GM23338 (cell line): ENCODE results near the gene GGT6. TPM values are rescaled to one million over a fixed set of nuclear protein-coding genes. Genes with fewer than 3 reads are reported as not detected.

Experiments used
- ATAC-seq: fragments of 200-7000 bp; cut with Tn5 transposase; 3 replicates; pipeline ENCODE4 v1.9.1; 2020
- DNase-seq: peaks from one replicate; pipeline ENCODE4 v3.0.0-alpha.2; 2015; ENCODE audit warnings: low spot score
- H2AFZ ChIP-seq: fragments of 200-600 bp; sonication (generic); 2 replicates; pipeline ENCODE4 v1.8.0; 2016; ENCODE audit warnings: antibody characterized with exemption, mild to moderate bottlenecking, moderate library complexity
- H3F3A ChIP-seq: fragments of 200-600 bp; sonication (generic); replicated peaks from 2 replicates; pipeline ENCODE4 v1.8.0; 2017; ENCODE audit warnings: antibody characterized with exemption, mixed run types, low read depth
- H3K27ac ChIP-seq: fragments of 200-600 bp; sonication (generic); 2 replicates; pipeline ENCODE4 v1.6.1; 2016; ENCODE audit warnings: low read depth
- H3K27me3 ChIP-seq: fragments of 200-600 bp; sonication (generic); 2 replicates; pipeline ENCODE4 v1.8.0; 2016; ENCODE audit warnings: mild to moderate bottlenecking, mixed run types, moderate library complexity; ENCODE audit not compliant: insufficient read depth
- H3K36me3 ChIP-seq: fragments of 200-600 bp; sonication (generic); 2 replicates; pipeline ENCODE4 v1.8.0; 2016; ENCODE audit warnings: mild to moderate bottlenecking; ENCODE audit not compliant: insufficient read depth
- H3K4me1 ChIP-seq: fragments of 200-600 bp; sonication (generic); 2 replicates; pipeline ENCODE4 v1.8.0; 2016; ENCODE audit warnings: mild to moderate bottlenecking, moderate library complexity; ENCODE audit not compliant: insufficient read depth
- H3K4me2 ChIP-seq: fragments of 200-600 bp; sonication (generic); 2 replicates; pipeline ENCODE4 v1.7.1; 2017; ENCODE audit warnings: mixed run types
- H3K4me3 ChIP-seq: fragments of 200-600 bp; sonication (generic); 2 replicates; pipeline ENCODE4 v1.6.1; 2016; ENCODE audit warnings: mixed run types
- H3K79me2 ChIP-seq: fragments of 200-600 bp; sonication (generic); replicated peaks from 2 replicates; pipeline ENCODE4 v1.8.0; 2017; ENCODE audit warnings: mild to moderate bottlenecking; ENCODE audit not compliant: insufficient read depth
- H3K9me2 ChIP-seq: fragments of 200-600 bp; sonication (generic); 2 replicates; pipeline ENCODE4 v1.8.0; 2017; ENCODE audit not compliant: insufficient read depth
- H4K20me1 ChIP-seq: fragments of 200-600 bp; sonication (generic); replicated peaks from 2 replicates; pipeline ENCODE4 v1.8.0; 2017; ENCODE audit warnings: mild to moderate bottlenecking; ENCODE audit not compliant: insufficient read depth
- H3K27ac Mint-ChIP-seq: 2 replicates; pipeline ENCODE4 v1.8.0; 2020; ENCODE audit warnings: inconsistent platforms, mild to moderate bottlenecking, moderate library complexity, mixed read lengths
- H3K27me3 Mint-ChIP-seq: 3 replicates; pipeline ENCODE4 v1.8.0; 2022; ENCODE audit warnings: low read depth, mild to moderate bottlenecking, moderate library complexity, mixed read lengths, inconsistent platforms; ENCODE audit not compliant: insufficient read depth, poor library complexity
- H3K36me3 Mint-ChIP-seq: 3 replicates; pipeline ENCODE4 v1.8.0; 2021; ENCODE audit warnings: low read depth, mild to moderate bottlenecking, inconsistent platforms, moderate library complexity, mixed read lengths
- H3K4me1 Mint-ChIP-seq: 3 replicates; pipeline ENCODE4 v1.8.0; 2020; ENCODE audit warnings: mild to moderate bottlenecking, inconsistent platforms, mixed read lengths
- H3K4me3 Mint-ChIP-seq: 3 replicates; pipeline ENCODE4 v1.8.0; 2021; ENCODE audit warnings: moderate library complexity, mild to moderate bottlenecking, inconsistent platforms, mixed read lengths
- H3K9me3 Mint-ChIP-seq: 3 replicates; pipeline ENCODE4 v1.8.0; 2020; ENCODE audit warnings: moderate library complexity, mild to moderate bottlenecking, inconsistent platforms, mixed read lengths
- CREB1 ChIP-seq: fragments of 250-450 bp; sonication (Bioruptor Pico); IDR thresholded peaks from 2 replicates; pipeline ENCODE4 v1.5.0; 2020; ENCODE audit warnings: low read depth, mild to moderate bottlenecking, moderate library complexity
- CTCF ChIP-seq, 2 experiments: fragments of 200-600 bp in 1 of 2; sonication (generic) in 1 of 2; conservative IDR thresholded peaks; 2 replicates each; pipeline versions ENCODE4 v1.5.1 to v1.6.1; 2016 to 2017; ENCODE audit warnings: antibody characterized with exemption in 2 of 2, low read depth in 2 of 2, mild to moderate bottlenecking in 2 of 2, moderate library complexity in 1 of 2
- ETS1 ChIP-seq: IDR thresholded peaks from 2 replicates; pipeline ENCODE4 v1.6.1; 2016; ENCODE audit warnings: antibody characterized with exemption
- EZH2 ChIP-seq: fragments of 200-600 bp; sonication (generic); IDR thresholded peaks from one replicate; pipeline ENCODE4 v1.8.0; 2017; ENCODE audit warnings: antibody characterized with exemption, mild to moderate bottlenecking, low read depth; ENCODE audit not compliant: unreplicated experiment
- EZH2phosphoT487 ChIP-seq: fragments of 200-600 bp; sonication (generic); IDR thresholded peaks from one replicate; pipeline ENCODE4 v1.8.1; 2018; ENCODE audit warnings: antibody characterized with exemption; ENCODE audit not compliant: unreplicated experiment
- JUNB ChIP-seq: IDR thresholded peaks from one replicate; pipeline ENCODE4 v1.6.1; 2016; ENCODE audit warnings: antibody characterized with exemption; ENCODE audit not compliant: unreplicated experiment
- NANOG ChIP-seq: IDR thresholded peaks from 2 replicates; pipeline ENCODE4 v1.6.1; 2016; ENCODE audit warnings: antibody characterized with exemption, borderline replicate concordance
- POLR2AphosphoS5 ChIP-seq: IDR thresholded peaks from 2 replicates; pipeline ENCODE4 v1.6.1; 2016; ENCODE audit warnings: antibody characterized with exemption, low read depth
- REST ChIP-seq: IDR thresholded peaks from one replicate; pipeline ENCODE4 v1.6.1; 2018; ENCODE audit warnings: antibody characterized with exemption; ENCODE audit not compliant: unreplicated experiment
- STAT1 ChIP-seq: IDR thresholded peaks from one replicate; pipeline ENCODE4 v1.6.1; 2016; ENCODE audit warnings: antibody characterized with exemption; ENCODE audit not compliant: unreplicated experiment
- ZNF114 ChIP-seq: fragments of 250-450 bp; sonication (Bioruptor Pico); IDR thresholded peaks from 2 replicates; pipeline ENCODE4 v1.5.0; 2020; ENCODE audit warnings: mild to moderate bottlenecking, moderate library complexity
- ZNF331 ChIP-seq: fragments of 250-450 bp; sonication (Bioruptor Pico); IDR thresholded peaks from 2 replicates; pipeline ENCODE4 v1.5.0; 2020; ENCODE audit warnings: low read depth, mild to moderate bottlenecking, moderate library complexity
- polyA plus RNA-seq: library from polyadenylated mRNA; unstranded; fragments of >200 nt; fragmentation: Nextera tagmentation; extraction: Ambion mirVana; gene quantifications from 2 replicates; pipeline ENCODE4 v1.2.1, GENCODE V29; 2016
- total RNA-seq: library from RNA; depleted of rRNA; stranded (reverse); fragments of >200 nt; shearing (Covaris generic); gene quantifications from 2 replicates; pipeline ENCODE4 v1.2.3, GENCODE V29; 2014

GGT6 gene
- total and polyA plus RNA-seq, 2 experiments from 2014 or later: 0.24 TPM; not detected in 1

- no peak for TF ChIP-seq EZH2phosphoT487
- TF ChIP-seq ETS1: no peak
- H3K4me1 Mint-ChIP-seq: peaks cover 16% of the 10 kb centered on the region
- no peak overlapping the region for H2AFZ ChIP-seq
- no peaks in the 10 kb centered on the region for H4K20me1 ChIP-seq
- H3F3A ChIP-seq: no peaks in the 10 kb centered on the region
- H3K9me3 Mint-ChIP-seq: no peaks in the 10 kb centered on the region
- no peak overlapping the region for H3K4me2 ChIP-seq
- no peak overlapping the region for H3K4me3 ChIP-seq
- no peaks in the 10 kb centered on the region for H3K27me3 ChIP-seq
- peaks cover 4% of the 10 kb centered on the region for H3K27me3 Mint-ChIP-seq
- ATAC-seq (no peak), DNase-seq (no peak)
- no peaks in the 10 kb centered on the region for H3K36me3 ChIP-seq
- H3K79me2 ChIP-seq: no peaks in the 10 kb centered on the region
- no peaks in the 10 kb centered on the region for H3K9me2 ChIP-seq
- no peak overlapping the region for H3K4me3 Mint-ChIP-seq
- H3K36me3 Mint-ChIP-seq: no peaks in the 10 kb centered on the region; the same call in 2 of the 3 replicates
- no peak overlapping the region for H3K27ac ChIP-seq
- H3K27ac Mint-ChIP-seq: no peak overlapping the region
- H3K4me1 ChIP-seq: no peaks in the 10 kb centered on the region
Observed at GRCh38 chr17:4610162-4610561, 49.8 kb upstream of the GGT6 start.

GRCh38 chr17:4609761-4610160 is 49.4 kb upstream of the GGT6 start:
- Mint-ChIP-seq H3K4me3 (no peak overlapping the region), H3K36me3 (no peaks in the 10 kb centered on the region; the same call in 2 of the 3 replicates), H3K4me1 (peaks cover 16% of the 10 kb centered on the region), H3K27me3 (peaks cover 4% of the 10 kb centered on the region), H3K27ac (no peak overlapping the region), H3K9me3 (no peaks in the 10 kb centered on the region)
- no peaks in the 10 kb centered on the region for H3F3A ChIP-seq
- ATAC-seq (no peak), DNase-seq (no peak)
- no peaks in the 10 kb centered on the region for H3K27me3 ChIP-seq
- H3K4me1 ChIP-seq: no peaks in the 10 kb centered on the region
- H2AFZ ChIP-seq: no peak overlapping the region
- no peaks in the 10 kb centered on the region for H4K20me1 ChIP-seq
- no peaks in the 10 kb centered on the region for H3K36me3 ChIP-seq
- no peak overlapping the region for H3K4me2 ChIP-seq
- H3K9me2 ChIP-seq: no peaks in the 10 kb centered on the region
- H3K79me2 ChIP-seq: no peaks in the 10 kb centered on the region
- H3K4me3 ChIP-seq: no peak overlapping the region
- TF ChIP-seq CTCF (conservative IDR thresholded peaks at IDR 0.05; ENCODE audit: low read depth in 2 of 2) (no peak), REST (no peak), ZNF331 (CRISPR knock-in tag) (no peak), ZNF114 (CRISPR knock-in tag) (no peak), JUNB (no peak), CREB1 (no peak), EZH2phosphoT487 (no peak), ETS1 (no peak), EZH2 (no peak), STAT1 (no peak), NANOG (no peak), POLR2AphosphoS5 (no peak)
- H3K27ac ChIP-seq: no peak overlapping the region
